Memory B cell (primary cell): Measurements from ENCODE around the gene OR8A1.
"Not testable (repeated sequence)": the region's sequence is repeated elsewhere in the genome, so short reads cannot be mapped to it uniquely, and the experiment has no call there.

Experiments used
- ATAC-seq: fragments of 150-1000 bp; cut with Tn5 transposase; 2 replicates; pipeline ENCODE4 v1.10.0; 2021; ENCODE audit warnings: low read depth, mild to moderate bottlenecking, moderate library complexity
- DNase-seq, 2 donors: peaks; one replicate each; pipeline ENCODE4 v3.0.0; 2022; ENCODE audit warnings: low spot score in 2 of 2
- H3K27ac Mint-ChIP-seq: one replicate; pipeline ENCODE4 v1.8.0; 2022; ENCODE audit warnings: mild to moderate bottlenecking, moderate library complexity, mixed read lengths
- H3K27me3 Mint-ChIP-seq: one replicate; pipeline ENCODE4 v1.8.0; 2022; ENCODE audit warnings: mixed read lengths
- H3K36me3 Mint-ChIP-seq: one replicate; pipeline ENCODE4 v1.8.0; 2022; ENCODE audit warnings: mild to moderate bottlenecking, mixed read lengths
- H3K4me1 Mint-ChIP-seq: one replicate; pipeline ENCODE4 v1.8.0; 2022; ENCODE audit warnings: mixed read lengths
- H3K4me3 Mint-ChIP-seq: one replicate; pipeline ENCODE4 v1.8.0; 2022; ENCODE audit warnings: mild to moderate bottlenecking, moderate library complexity, mixed read lengths
- H3K9me3 Mint-ChIP-seq: one replicate; pipeline ENCODE4 v1.8.0; 2022; ENCODE audit warnings: mixed read lengths

OR8A1 gene

DNA sequence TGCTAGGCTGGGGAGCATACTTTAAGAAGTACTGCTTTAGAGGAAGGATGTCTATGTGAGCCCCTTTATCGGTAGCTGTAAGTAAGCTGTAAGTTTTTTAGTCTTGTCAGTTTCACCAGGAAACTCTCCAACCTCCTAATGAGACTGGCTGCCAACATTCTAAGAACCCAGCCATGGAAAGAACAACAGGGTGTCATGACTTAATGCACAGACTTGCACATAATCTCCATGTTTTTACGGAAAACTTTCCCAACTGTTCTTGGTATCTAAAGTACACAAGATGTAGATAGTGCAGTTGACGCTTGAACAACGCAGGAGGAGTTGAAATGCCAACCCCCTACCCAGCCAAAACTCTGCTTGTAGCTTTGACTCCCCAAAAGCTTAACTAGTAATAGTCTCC, 9.0 kb downstream of the OR8A1 start:
- Mint-ChIP-seq H3K36me3 (no peaks in the 10 kb centered on the region), H3K4me3 (no peak overlapping the region), H3K4me1 (no peaks in the 10 kb centered on the region), H3K27me3 (peaks cover 4% of the 10 kb centered on the region), H3K9me3 (no peaks in the 10 kb centered on the region), H3K27ac (no peak overlapping the region)
- ATAC-seq (no peak), DNase-seq (no peak)

- Mint-ChIP-seq H3K27me3 (peaks cover 6% of the 10 kb centered on the region), H3K4me1 (peaks cover 2% of the 10 kb centered on the region), H3K27ac (no peak overlapping the region), H3K4me3 (no peak overlapping the region), H3K9me3 (no peaks in the 10 kb centered on the region), H3K36me3 (no peaks in the 10 kb centered on the region)
- DNase-seq, result no peak
- no peak for ATAC-seq
Measured at GRCh38 chr11:124581817-124582216, 12.0 kb downstream of the OR8A1 start.

- no peak overlapping the region for H3K4me3 Mint-ChIP-seq
- ATAC-seq (no peak), DNase-seq (no peak)
- no peak overlapping the region for H3K27ac Mint-ChIP-seq
- no peaks in the 10 kb centered on the region for H3K36me3 Mint-ChIP-seq
- peaks cover 2% of the 10 kb centered on the region for H3K4me1 Mint-ChIP-seq
- H3K27me3 Mint-ChIP-seq, result peaks cover 12% of the 10 kb centered on the region
- no peaks in the 10 kb centered on the region for H3K9me3 Mint-ChIP-seq
Measured at GRCh38 chr11:124582565-124582964, 12.8 kb downstream of the OR8A1 start.

GRCh38 chr11:124583781-124584180, 14.0 kb downstream of the OR8A1 start:
- no peak overlapping the region for H3K27ac Mint-ChIP-seq
- H3K4me1 Mint-ChIP-seq, result peaks cover 2% of the 10 kb centered on the region
- no peak overlapping the region for H3K4me3 Mint-ChIP-seq
- H3K36me3 Mint-ChIP-seq, result no peaks in the 10 kb centered on the region
- H3K27me3 Mint-ChIP-seq, result peaks cover 12% of the 10 kb centered on the region
- ATAC-seq, result no peak
- H3K9me3 Mint-ChIP-seq, result no peaks in the 10 kb centered on the region
- DNase-seq, result no peak

- no peaks in the 10 kb centered on the region for H3K36me3 Mint-ChIP-seq
- H3K27me3 Mint-ChIP-seq, result peaks cover 12% of the 10 kb centered on the region
- ATAC-seq (no peak), DNase-seq (no peak)
- H3K27ac Mint-ChIP-seq, result no peak overlapping the region
- H3K4me3 Mint-ChIP-seq, result no peak overlapping the region
- peaks cover 2% of the 10 kb centered on the region for H3K4me1 Mint-ChIP-seq
- H3K9me3 Mint-ChIP-seq, result no peaks in the 10 kb centered on the region
Measured at GRCh38 chr11:124584681-124585372, 15.0 kb downstream of the OR8A1 start.

DNA sequence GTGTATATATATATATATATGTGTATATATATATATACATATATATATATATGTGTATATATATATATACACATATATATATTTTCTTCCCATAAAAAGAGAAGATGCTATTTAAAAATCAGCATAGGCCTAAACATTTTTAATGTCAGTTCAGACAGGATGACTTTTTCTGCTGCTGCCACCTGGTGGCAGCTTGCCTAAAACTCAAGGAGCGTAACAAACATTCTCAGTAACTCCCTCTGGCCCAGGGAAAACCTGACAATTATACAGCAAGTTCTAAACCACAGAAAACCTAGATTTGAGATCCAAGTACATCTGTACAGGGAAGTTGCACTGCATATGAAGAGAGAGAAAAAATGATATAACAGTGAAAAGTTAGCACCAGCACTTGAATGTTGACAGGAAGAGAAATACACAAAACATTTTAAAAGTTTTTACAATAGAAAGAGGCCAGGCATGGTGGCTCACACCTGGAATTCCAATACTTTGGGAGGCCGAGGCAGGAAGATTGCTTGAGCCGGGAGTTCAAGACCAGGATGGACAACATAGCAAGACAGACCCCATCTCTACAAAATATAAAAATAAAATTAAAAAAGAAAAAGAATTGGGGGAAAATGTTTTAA, 16.6 kb downstream of the OR8A1 start:
- Mint-ChIP-seq H3K4me3 (no peak overlapping the region), H3K27ac (no peak overlapping the region), H3K9me3 (no peaks in the 10 kb centered on the region), H3K4me1 (peaks cover 2% of the 10 kb centered on the region), H3K27me3 (peaks cover 12% of the 10 kb centered on the region), H3K36me3 (no peaks in the 10 kb centered on the region)
- ATAC-seq, result peak; percentile 51
- DNase-seq, result peak; percentile 24 to 43

DNA sequence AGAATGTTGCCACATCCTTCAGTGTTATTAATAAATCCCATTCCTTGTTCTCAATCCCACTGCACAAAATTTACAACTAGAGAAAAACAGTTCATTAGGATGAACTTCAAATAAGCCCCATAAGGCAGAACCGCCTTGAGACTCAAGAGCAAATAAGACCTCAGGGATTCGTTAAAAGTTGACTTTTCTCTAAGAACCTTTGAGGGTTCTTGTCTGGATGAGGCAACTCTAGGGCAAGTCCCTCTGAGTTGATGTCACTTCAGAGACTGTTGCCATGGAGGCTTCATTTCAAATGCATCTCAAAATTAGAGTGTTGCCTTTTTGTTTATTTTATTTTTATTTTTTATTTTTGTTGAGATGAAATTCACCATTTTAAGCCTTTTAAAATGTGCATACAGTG, 21.6 kb downstream of the OR8A1 start:
- DNase-seq (no peak), ATAC-seq (no peak)
- Mint-ChIP-seq H3K4me3 (no peak overlapping the region), H3K27me3 (peaks cover 7% of the 10 kb centered on the region), H3K36me3 (no peaks in the 10 kb centered on the region), H3K27ac (no peak overlapping the region), H3K9me3 (no peaks in the 10 kb centered on the region), H3K4me1 (no peaks in the 10 kb centered on the region)

DNA sequence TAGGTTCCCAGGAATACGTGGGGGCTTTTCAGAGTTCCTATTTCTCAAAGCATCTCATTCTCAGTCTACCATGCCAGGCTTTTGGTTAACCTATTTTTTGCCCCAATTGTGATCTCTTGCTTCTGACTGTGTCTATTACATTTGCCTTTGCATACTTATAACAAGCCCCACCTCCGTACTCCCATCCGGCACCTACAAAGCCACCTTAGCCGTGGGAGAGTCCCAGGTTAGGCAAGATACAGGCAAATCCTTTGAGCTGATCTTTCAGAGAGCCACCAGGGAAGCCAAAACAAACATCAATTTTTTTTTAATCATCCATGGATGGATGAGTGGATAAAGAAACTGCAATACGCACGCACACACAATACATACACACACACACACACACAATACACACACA, 22.8 kb downstream of the OR8A1 start:
- H3K27me3 Mint-ChIP-seq, result no peaks in the 10 kb centered on the region
- H3K36me3 Mint-ChIP-seq, result no peaks in the 10 kb centered on the region

DNA sequence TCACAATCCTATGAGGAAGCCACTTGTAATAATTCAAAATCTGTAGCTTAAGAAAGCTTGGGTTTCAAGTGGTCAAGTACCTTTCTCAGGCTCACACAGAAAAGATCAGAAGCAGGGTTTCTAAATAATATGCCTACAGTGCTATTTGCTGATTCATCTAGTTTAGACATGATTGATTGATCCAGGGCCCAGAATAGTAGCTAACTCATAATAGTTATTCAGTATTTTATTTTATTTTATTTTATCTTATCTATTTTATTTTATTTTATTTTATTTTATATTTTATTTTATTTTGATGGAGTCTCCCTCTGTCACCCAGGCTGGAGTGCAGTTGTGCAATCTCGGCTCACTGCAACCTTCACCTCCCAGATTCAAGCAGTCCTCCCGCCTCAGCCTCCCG, 25.5 kb downstream of the OR8A1 start:
- Mint-ChIP-seq H3K4me1 (no peaks in the 10 kb centered on the region), H3K4me3 (no peak overlapping the region), H3K27ac (no peak overlapping the region), H3K36me3 (no peaks in the 10 kb centered on the region), H3K27me3 (no peaks in the 10 kb centered on the region), H3K9me3 (no peaks in the 10 kb centered on the region)
- ATAC-seq (no peak), DNase-seq (no peak)

More for the DNA sequence above, 22.8 kb downstream of the OR8A1 start:
- no peak for ATAC-seq
- H3K27ac Mint-ChIP-seq, result no peak overlapping the region
- H3K9me3 Mint-ChIP-seq, result no peaks in the 10 kb centered on the region
- H3K4me1 Mint-ChIP-seq, result no peaks in the 10 kb centered on the region
- DNase-seq, result no peak
- no peak overlapping the region for H3K4me3 Mint-ChIP-seq

DNA sequence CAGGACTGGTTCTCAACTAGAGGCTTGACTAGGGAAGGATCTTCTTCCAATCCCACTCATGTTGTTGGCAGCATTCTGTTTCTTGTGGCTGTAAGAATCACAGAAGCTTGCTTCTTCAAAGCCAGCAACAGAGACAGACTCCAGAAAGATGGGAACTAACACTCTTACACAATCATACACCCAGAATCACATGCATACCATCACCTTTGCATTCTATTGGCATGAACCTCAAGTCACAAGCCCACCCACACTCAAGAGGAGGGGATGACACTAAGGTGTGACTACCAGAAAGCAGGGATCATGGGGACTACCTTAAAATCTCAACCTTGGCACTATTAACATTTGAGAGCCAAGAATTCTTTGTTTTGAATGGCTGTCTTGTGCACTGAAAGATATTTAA, 27.8 kb downstream of the OR8A1 start:
- H3K27ac Mint-ChIP-seq, result no peak overlapping the region
- H3K27me3 Mint-ChIP-seq, result peaks cover 6% of the 10 kb centered on the region
- ATAC-seq (no peak), DNase-seq (no peak)
- no peaks in the 10 kb centered on the region for H3K36me3 Mint-ChIP-seq
- H3K4me3 Mint-ChIP-seq, result no peak overlapping the region
- no peaks in the 10 kb centered on the region for H3K9me3 Mint-ChIP-seq
- H3K4me1 Mint-ChIP-seq, result no peaks in the 10 kb centered on the region

GRCh38 chr11:124600621-124601320, 31.0 kb downstream of the OR8A1 start:
- H3K9me3 Mint-ChIP-seq, result no peaks in the 10 kb centered on the region
- peaks cover 12% of the 10 kb centered on the region for H3K27me3 Mint-ChIP-seq
- ATAC-seq, result no peak
- no peak overlapping the region for H3K27ac Mint-ChIP-seq
- peaks cover under 1% of the 10 kb centered on the region for H3K4me1 Mint-ChIP-seq
- H3K4me3 Mint-ChIP-seq, result no peak overlapping the region
- H3K36me3 Mint-ChIP-seq, result no peaks in the 10 kb centered on the region
- DNase-seq, result no peak

GRCh38 chr11:124602193-124602592, 32.4 kb downstream of the OR8A1 start:
- DNase-seq (no peak), ATAC-seq (no peak)
- Mint-ChIP-seq H3K4me1 (peaks cover 2% of the 10 kb centered on the region), H3K27me3 (peaks cover 12% of the 10 kb centered on the region), H3K36me3 (no peaks in the 10 kb centered on the region), H3K9me3 (no peaks in the 10 kb centered on the region), H3K4me3 (no peak overlapping the region), H3K27ac (no peak overlapping the region)

DNA sequence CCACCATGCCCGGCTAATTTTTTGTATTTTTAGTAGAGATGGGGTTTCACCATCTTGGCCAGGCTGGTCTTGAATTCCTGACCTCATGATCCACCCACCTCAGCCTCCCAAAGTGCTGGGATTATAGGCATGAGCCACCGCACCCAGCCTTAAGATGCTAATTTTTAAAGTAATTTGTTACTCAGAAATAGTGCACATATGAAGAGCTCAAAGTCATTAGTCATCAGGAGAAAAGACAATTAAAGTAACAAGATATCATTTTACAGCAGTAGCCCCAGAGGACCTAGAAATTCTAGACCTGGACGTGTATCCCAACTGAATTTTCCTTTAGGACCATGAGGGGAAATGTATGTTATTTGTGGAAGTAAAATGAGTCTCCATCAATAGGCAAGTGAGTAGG, 32.9 kb downstream of the OR8A1 start:
- H3K27ac Mint-ChIP-seq, H3K4me1 Mint-ChIP-seq, H3K4me3 Mint-ChIP-seq, H3K9me3 Mint-ChIP-seq, ATAC-seq, H3K36me3 Mint-ChIP-seq, DNase-seq: not testable (repeated sequence)
- H3K27me3 Mint-ChIP-seq, result peaks cover 12% of the 10 kb centered on the region

DNA sequence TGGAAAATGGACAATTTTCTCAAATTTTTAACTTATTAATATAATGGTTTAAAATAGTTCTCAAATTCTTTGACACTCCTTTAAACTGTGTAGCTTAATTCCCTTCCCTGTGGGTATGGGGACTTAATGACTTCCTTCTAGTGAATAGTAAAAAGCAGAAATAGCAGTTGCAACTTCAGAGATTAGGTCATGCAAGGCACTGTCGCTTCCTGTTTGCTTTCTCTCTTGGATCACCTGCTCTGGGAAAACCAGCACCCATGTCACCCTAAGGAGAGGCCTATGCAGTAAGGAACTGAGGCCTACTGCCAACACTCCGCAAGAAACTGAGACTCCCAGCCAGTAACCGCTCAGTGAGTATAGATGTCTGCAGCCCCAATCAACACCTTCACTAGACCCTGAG, 35.9 kb downstream of the OR8A1 start:
- Mint-ChIP-seq H3K27ac (no peak overlapping the region), H3K36me3 (no peaks in the 10 kb centered on the region), H3K27me3 (peaks cover 10% of the 10 kb centered on the region), H3K9me3 (no peaks in the 10 kb centered on the region), H3K4me3 (no peak overlapping the region), H3K4me1 (peaks cover 2% of the 10 kb centered on the region)
- ATAC-seq (no peak), DNase-seq (no peak)
